Ishikawa (cell line): ENCODE data around the gene MAML1.
A peak's percentile ranks its signal among the peaks of the same experiment; 100 is the strongest.

Experiments
- CEBPB ChIP-seq: IDR thresholded peaks from 2 replicates; pipeline ENCODE4 v1.6.1; 2012
- CREB1 ChIP-seq: IDR thresholded peaks from 2 replicates; pipeline ENCODE4 v1.6.1; 2012; ENCODE audit warnings: low read depth
- EGR1 ChIP-seq: IDR thresholded peaks from 2 replicates; pipeline ENCODE4 v1.6.1; 2012
- EP300 ChIP-seq: IDR thresholded peaks from 2 replicates; pipeline ENCODE4 v1.6.1; 2012; ENCODE audit warnings: borderline replicate concordance
- FOXM1 ChIP-seq: IDR thresholded peaks from 2 replicates; pipeline ENCODE4 v1.6.1; 2012; ENCODE audit warnings: low read depth, borderline replicate concordance
- MAX ChIP-seq: IDR thresholded peaks from 2 replicates; pipeline ENCODE4 v1.6.1; 2012
- NFIC ChIP-seq: IDR thresholded peaks from 2 replicates; pipeline ENCODE4 v1.6.1; 2012
- RAD21 ChIP-seq: IDR thresholded peaks from 2 replicates; pipeline ENCODE4 v1.6.1; 2012; ENCODE audit warnings: low read depth
- TAF1 ChIP-seq: IDR thresholded peaks from 2 replicates; pipeline ENCODE4 v1.6.1; 2012; ENCODE audit warnings: low read depth, mild to moderate bottlenecking
- TCF12 ChIP-seq: IDR thresholded peaks from 2 replicates; pipeline ENCODE4 v1.6.1; 2012; ENCODE audit warnings: low read depth
- TEAD4 ChIP-seq: IDR thresholded peaks from 2 replicates; pipeline ENCODE4 v1.6.1; 2012
- USF1 ChIP-seq: IDR thresholded peaks from 2 replicates; pipeline ENCODE4 v1.6.1; 2012
- YY1 ChIP-seq: IDR thresholded peaks from 2 replicates; pipeline ENCODE4 v1.6.1; 2012; ENCODE audit warnings: low read depth
- ZBTB7A ChIP-seq: IDR thresholded peaks from 2 replicates; pipeline ENCODE4 v1.6.1; 2012; ENCODE audit warnings: low read depth
- TF ChIP-seq, protein P1 (sequence below): IDR thresholded peaks from 2 replicates; pipeline ENCODE4 v1.6.1; 2012; ENCODE audit warnings: low read depth, mild to moderate bottlenecking

The MAML1 gene

GRCh38 chr5:179801304-179802206 lies 68.9 kb downstream of the MAML1 start:
- TF ChIP-seq EGR1 (no peak), RAD21 (peak; percentile 51; the same call in 1 of the 2 replicates)

DNA sequence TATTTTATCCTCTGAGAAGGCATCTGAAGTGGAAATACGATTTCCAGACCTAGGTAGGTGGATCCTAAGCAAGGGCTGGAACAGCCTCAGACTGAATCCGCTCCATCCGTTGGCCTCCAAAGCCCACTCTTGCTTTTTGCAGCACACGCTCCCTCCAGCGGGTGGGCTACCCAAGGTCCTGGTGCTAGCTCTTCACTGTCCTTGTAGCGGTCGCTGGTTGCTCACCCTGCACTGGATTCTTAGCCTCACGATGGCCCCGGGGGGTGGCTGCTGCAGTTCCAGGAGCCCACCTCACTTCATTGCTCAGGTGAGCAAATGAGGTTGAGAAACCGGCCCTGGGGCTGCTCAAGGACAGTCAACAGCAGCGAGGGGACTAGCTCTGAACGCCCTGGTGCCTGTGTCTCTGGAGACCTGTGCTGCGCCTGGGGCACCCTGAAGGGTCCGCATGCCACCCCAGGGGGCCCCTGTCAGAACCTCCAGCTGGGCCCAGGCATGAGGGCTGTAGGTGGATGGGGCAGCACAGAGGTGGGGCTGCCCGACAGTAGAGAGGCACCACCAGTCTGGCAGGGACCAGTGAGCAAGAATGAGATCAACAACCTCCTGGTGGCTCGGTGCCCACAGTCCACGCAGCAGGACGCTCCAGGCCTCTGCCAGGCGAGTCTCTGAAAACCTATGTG lies 69.7 kb downstream of the MAML1 start:
- TF ChIP-seq NFIC (peak; percentile 89), TEAD4 (0 out of 2 replicates have a peak, but pooled peaks have one; percentile 6), EP300 (peak; percentile 55; the same call in 1 of the 2 replicates), TCF12 (peak; percentile 53), CREB1 (no peak), MAX (peak; percentile 72), TAF1 (no peak), RAD21 (no peak)

- no peak for TF ChIP-seq YY1
- TF ChIP-seq ZBTB7A: 0 out of 2 replicates have a peak, but pooled peaks have one; percentile 43
These were observed 70.4 kb downstream of the MAML1 start for GRCh38 chr5:179802950-179803562.

DNA sequence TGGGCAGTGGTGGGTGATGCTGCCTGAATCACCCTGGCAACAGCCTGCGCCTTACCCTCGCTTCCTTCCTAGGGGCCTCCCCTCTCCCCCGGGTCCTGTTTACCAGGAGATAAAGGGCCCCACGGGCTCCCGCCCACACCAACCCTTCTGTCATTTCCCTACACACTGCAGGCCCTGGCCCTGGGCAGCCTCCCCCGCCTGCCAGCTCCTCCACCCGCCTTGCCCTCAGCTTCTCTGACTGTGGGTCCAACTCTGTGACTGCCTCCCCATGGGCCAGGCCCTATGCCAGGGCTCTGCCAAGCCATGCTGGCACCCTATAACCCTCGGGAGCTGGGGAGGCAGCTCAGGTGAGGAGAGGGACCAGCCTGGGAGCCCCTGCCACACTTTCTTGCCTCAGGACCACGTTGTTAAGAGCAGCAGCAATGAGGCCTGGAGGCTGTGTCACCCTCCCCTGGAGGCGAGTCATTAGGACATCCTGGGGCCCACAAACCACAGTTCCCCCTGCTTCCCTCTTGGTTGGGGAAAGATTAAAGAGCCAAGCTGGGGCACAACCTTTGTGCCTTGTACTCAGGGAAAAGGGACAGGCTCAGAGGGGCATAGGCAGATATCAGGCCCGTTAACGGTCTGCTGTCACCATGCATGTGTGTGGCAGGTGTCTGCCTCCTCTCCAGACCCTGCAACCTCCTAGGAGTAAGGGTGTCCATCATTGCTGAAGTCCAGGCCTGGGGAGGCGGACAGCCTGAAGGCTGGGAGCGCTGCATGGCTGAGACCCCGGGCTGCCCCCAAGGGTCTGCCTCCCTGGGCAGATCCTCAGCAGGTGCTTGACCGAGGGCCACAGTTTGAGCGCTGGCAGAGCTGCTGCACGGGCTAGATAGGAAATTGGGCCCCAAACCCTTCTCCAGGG lies 71.3 kb downstream of the MAML1 start:
- TF ChIP-seq, protein P1, sequence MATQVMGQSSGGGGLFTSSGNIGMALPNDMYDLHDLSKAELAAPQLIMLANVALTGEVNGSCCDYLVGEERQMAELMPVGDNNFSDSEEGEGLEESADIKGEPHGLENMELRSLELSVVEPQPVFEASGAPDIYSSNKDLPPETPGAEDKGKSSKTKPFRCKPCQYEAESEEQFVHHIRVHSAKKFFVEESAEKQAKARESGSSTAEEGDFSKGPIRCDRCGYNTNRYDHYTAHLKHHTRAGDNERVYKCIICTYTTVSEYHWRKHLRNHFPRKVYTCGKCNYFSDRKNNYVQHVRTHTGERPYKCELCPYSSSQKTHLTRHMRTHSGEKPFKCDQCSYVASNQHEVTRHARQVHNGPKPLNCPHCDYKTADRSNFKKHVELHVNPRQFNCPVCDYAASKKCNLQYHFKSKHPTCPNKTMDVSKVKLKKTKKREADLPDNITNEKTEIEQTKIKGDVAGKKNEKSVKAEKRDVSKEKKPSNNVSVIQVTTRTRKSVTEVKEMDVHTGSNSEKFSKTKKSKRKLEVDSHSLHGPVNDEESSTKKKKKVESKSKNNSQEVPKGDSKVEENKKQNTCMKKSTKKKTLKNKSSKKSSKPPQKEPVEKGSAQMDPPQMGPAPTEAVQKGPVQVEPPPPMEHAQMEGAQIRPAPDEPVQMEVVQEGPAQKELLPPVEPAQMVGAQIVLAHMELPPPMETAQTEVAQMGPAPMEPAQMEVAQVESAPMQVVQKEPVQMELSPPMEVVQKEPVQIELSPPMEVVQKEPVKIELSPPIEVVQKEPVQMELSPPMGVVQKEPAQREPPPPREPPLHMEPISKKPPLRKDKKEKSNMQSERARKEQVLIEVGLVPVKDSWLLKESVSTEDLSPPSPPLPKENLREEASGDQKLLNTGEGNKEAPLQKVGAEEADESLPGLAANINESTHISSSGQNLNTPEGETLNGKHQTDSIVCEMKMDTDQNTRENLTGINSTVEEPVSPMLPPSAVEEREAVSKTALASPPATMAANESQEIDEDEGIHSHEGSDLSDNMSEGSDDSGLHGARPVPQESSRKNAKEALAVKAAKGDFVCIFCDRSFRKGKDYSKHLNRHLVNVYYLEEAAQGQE: no peak
- TF ChIP-seq EGR1: no peak; the same call in 1 of the 2 replicates
- no peak for TF ChIP-seq EP300
- no peak for TF ChIP-seq TCF12
- TF ChIP-seq TEAD4: no peak
- TF ChIP-seq NFIC: no peak
- TF ChIP-seq USF1: no peak
- no peak for TF ChIP-seq RAD21
- TF ChIP-seq TAF1: no peak
- TF ChIP-seq ZBTB7A: no peak
- no peak for TF ChIP-seq FOXM1
- no peak for TF ChIP-seq CREB1
- no peak for TF ChIP-seq MAX
- TF ChIP-seq CEBPB: no peak
- no peak for TF ChIP-seq YY1

- TF ChIP-seq RAD21 (no peak), TEAD4 (no peak), MAX (no peak), ZBTB7A (no peak), TAF1 (no peak), YY1 (no peak), CREB1 (no peak), NFIC (no peak), CEBPB (no peak), EP300 (no peak), USF1 (no peak), FOXM1 (no peak)
These were observed 71.9 kb downstream of the MAML1 start for GRCh38 chr5:179804555-179804947.

- no peak for TF ChIP-seq EGR1
- TF ChIP-seq TCF12: no peak
- TF ChIP-seq, protein P1: no peak
- TF ChIP-seq TEAD4: no peak
- TF ChIP-seq CREB1: no peak
- TF ChIP-seq RAD21: no peak
- no peak for TF ChIP-seq FOXM1
- no peak for TF ChIP-seq ZBTB7A
- no peak for TF ChIP-seq CEBPB
- no peak for TF ChIP-seq NFIC
- no peak for TF ChIP-seq MAX
- no peak for TF ChIP-seq EP300
- no peak for TF ChIP-seq YY1
- TF ChIP-seq USF1: no peak
- TF ChIP-seq TAF1: no peak
These were observed 72.5 kb downstream of the MAML1 start for GRCh38 chr5:179805070-179805528.
